Heart right ventricle (tissue), 16 donors: ENCODE measurements around the gene WDR86. TPM values are rescaled to one million over a fixed set of nuclear protein-coding genes. Genes with fewer than 3 reads are reported as not detected.

Experiments
- ATAC-seq, 8 donors: fragments of 200-7000 bp; cut with Tn5 transposase; one replicate each; pipeline ENCODE4 v1.9.1; 2020; ENCODE audit warnings: mild to moderate bottlenecking in 8 of 8, moderate library complexity in 8 of 8, moderate number of reproducible peaks in 1 of 8
- DNase-seq, 2 donors: peaks; one replicate each; pipeline ENCODE4 v3.0.0-alpha.2; 2020
- H3K27ac ChIP-seq, 10 donors: fragments of 200-600 bp; sonication (generic) in 2 of 10; one replicate each; pipeline versions ENCODE4 v1.5.0 to v1.8.0; 2020 to 2022; ENCODE audit warnings: mild to moderate bottlenecking in 3 of 10
- H3K27me3 ChIP-seq, 7 donors: fragments of 200-600 bp; one replicate each; pipeline ENCODE4 v1.8.0; 2021 to 2022; ENCODE audit warnings: mild to moderate bottlenecking in 2 of 7
- H3K36me3 ChIP-seq, 9 donors: fragments of 200-600 bp; sonication (generic) in 1 of 9; one replicate each; pipeline versions ENCODE4 v1.5.0 to v1.8.0; 2020 to 2022; ENCODE audit warnings: mild to moderate bottlenecking in 2 of 9
- H3K4me1 ChIP-seq, 9 donors: fragments of 200-600 bp; sonication (generic) in 1 of 9; one replicate each; pipeline versions ENCODE4 v1.5.0 to v1.8.0; 2020 to 2022; ENCODE audit warnings: mild to moderate bottlenecking in 4 of 9
- H3K4me3 ChIP-seq, 10 donors: fragments of 200-600 bp; sonication (generic) in 2 of 10; one replicate each; pipeline versions ENCODE4 v1.5.0 to v1.8.0; 2020 to 2022; ENCODE audit warnings: mild to moderate bottlenecking in 7 of 10, moderate library complexity in 2 of 10
- H3K9me3 ChIP-seq, 11 donors: fragments of 200-600 bp in 10 of 11; sonication (generic) in 2 of 11; one replicate each; pipeline versions ENCODE4 v1.5.0 to v1.8.0; 2013 to 2022; ENCODE audit warnings: mild to moderate bottlenecking in 2 of 11, control low read depth in 1 of 11, moderate library complexity in 1 of 11
- CTCF ChIP-seq, 9 donors: fragments of 200-600 bp; sonication (generic) in 2 of 9; IDR thresholded peaks; one replicate each; pipeline versions ENCODE4 v1.5.0 to v1.8.0; 2021 to 2022; ENCODE audit warnings: antibody characterized with exemption in 9 of 9, mild to moderate bottlenecking in 5 of 9, moderate library complexity in 1 of 9
- WGBS, 2 donors: extraction: QIAGEN DNeasy Blood & Tissue Kit; methylation state at CpG; one replicate each; pipeline ENCODE4 v1.1.7; 2013; ENCODE audit warnings: inconsistent platforms in 1 of 2; 5-methylcytosine and 5-hydroxymethylcytosine counted together
- intact Hi-C, 10 donors: fragments of 100-400 bp; cut with DNase I; formaldehyde crosslinking; loops; one replicate each; pipeline versions ENCODE4 v1.11.1 to v1.14.2; 2022
- polyA plus RNA-seq, 2 donors: library from polyadenylated mRNA; stranded (reverse); fragments of 200-250 nt; gene quantifications; one replicate each; pipeline ENCODE4 v1.2.3, GENCODE V29; 2013
- total RNA-seq, 10 donors: library from RNA; stranded (reverse); fragmentation: NEBNext Ultra II Directional in 3 of 10; extraction: Animal tissue kit (Norgen Biotek cat#: 25700) in 3 of 10; gene quantifications; one replicate each; pipeline versions ENCODE4 v1.2.1 to v1.2.4, GENCODE V29; 2021 to 2023
- donor health status: Arrhythmogenic right ventricular cardiomyopathy.
- donor health status: ischemic (EF 13 %, LVEDD 7.1; RV severe dilation, severe dysfunction).
- donor health status: healthy with polysubstance abuse.
- donor health status: DM: no; HTN: yes; CAD: no.
- donor health status: DM: no; HTN: no; CAD: no.
- donor health status: ischemic (EF 25% LVEDD 6.9; RV normal size, moderate dysfunction).
- donor health status: ischemic (EF 25% LVEDD 5.7; RV mildly dilated, moderate dysfunction).
- donor health status: healthy.
- donor health status: DM: yes; HTN: yes; CAD: no.
- donor health status: Ischemic cardiomyopathy.
- donor health status: ischemic (EF 35%, LVEDD 5.7; RV mildly dilated, moderate dysfunction).
- donor health status: nonischemic (EF 11% LVEDD 7.7; RV severe dilation, severe dysfunction).
- donor health status: DM: yes; HTN: yes; CAD: no.
- donor health status: PGD.
- donor health status: ischemic (EF 29% LVEDD 5.4; RV normal size, mild dysfunction).
- donor health status: nonischemic (EF 23%, LVEDD 6.1; RV moderate dilation, normal function).

Gene WDR86
- total and polyA plus RNA-seq, 12 donors: 0.15 to 0.52 (median 0.25) TPM; not detected in 3

GRCh38 chr7:151429237-151429559 lies 19.4 kb upstream of the WDR86 start:
- peaks cover 0 to 44% (median 9%) of the 10 kb centered on the region in 9 donors for H3K4me1 ChIP-seq
- no peak for TF ChIP-seq CTCF (IDR thresholded peaks at IDR 0.05)
- H3K4me3 ChIP-seq: no peak overlapping the region
- H3K27me3 ChIP-seq: peaks cover 0 to 15% (median 0%) of the 10 kb centered on the region in 7 donors
- no peaks in the 10 kb centered on the region for H3K9me3 ChIP-seq
- DNase-seq (no peak), ATAC-seq (no peak)
- peak overlapping the region in 1 of 10 donors; percentile 26 for H3K27ac ChIP-seq
- no peaks in the 10 kb centered on the region for H3K36me3 ChIP-seq
- WGBS, 2 donors: 96 to 98% methylated on average over 5 of the region's 5 CpGs
- intact Hi-C loops: no loop called here

- intact Hi-C loops: no loop called here
- Histone ChIP-seq H3K27me3 (peaks cover 0 to 15% (median 0%) of the 10 kb centered on the region in 7 donors), H3K27ac (peak overlapping the region in 1 of 10 donors; percentile 26), H3K9me3 (no peaks in the 10 kb centered on the region), H3K4me3 (no peak overlapping the region), H3K4me1 (peaks cover 0 to 44% (median 9%) of the 10 kb centered on the region in 9 donors), H3K36me3 (no peaks in the 10 kb centered on the region)
- peak in 1 of 8 donors; percentile 25 for ATAC-seq
- no peak for TF ChIP-seq CTCF (IDR thresholded peaks at IDR 0.05)
- no peak for DNase-seq
- 56 to 59% methylated on average over 13 of the region's 13 CpGs for WGBS, 2 donors
These were observed 18.8 kb upstream of the WDR86 start for GRCh38 chr7:151428378-151429236.

- H3K4me1 ChIP-seq: peaks cover 0 to 40% (median 9%) of the 10 kb centered on the region in 9 donors
- TF ChIP-seq CTCF (IDR thresholded peaks at IDR 0.05): no peak
- no peak overlapping the region for H3K4me3 ChIP-seq
- H3K27me3 ChIP-seq: peaks cover 0 to 20% (median 0%) of the 10 kb centered on the region in 7 donors
- H3K27ac ChIP-seq: peak overlapping the region in 1 of 10 donors; percentile 63
- DNase-seq (no peak), ATAC-seq (no peak)
- H3K36me3 ChIP-seq: no peaks in the 10 kb centered on the region
- 82 to 88% methylated on average over 10 of the region's 10 CpGs for WGBS, 2 donors
- intact Hi-C loops: no loop called here
- no peaks in the 10 kb centered on the region for H3K9me3 ChIP-seq
These were observed 18.0 kb upstream of the WDR86 start for GRCh38 chr7:151427705-151428377.

GRCh38 chr7:151426904-151427704 lies 17.3 kb upstream of the WDR86 start:
- no peak for DNase-seq
- peaks cover 0 to 3% (median 0%) of the 10 kb centered on the region in 11 donors for H3K9me3 ChIP-seq
- ATAC-seq: peak in 2 of 8 donors; percentile 3 to 17
- peak overlapping the region in 4 of 10 donors; percentile 7 to 63 (median 12) for H3K27ac ChIP-seq
- peaks cover 0 to 37% (median 9%) of the 10 kb centered on the region in 9 donors for H3K4me1 ChIP-seq
- no peak for TF ChIP-seq CTCF (IDR thresholded peaks at IDR 0.05)
- H3K27me3 ChIP-seq: peaks cover 0 to 20% (median 0%) of the 10 kb centered on the region in 7 donors
- H3K36me3 ChIP-seq: no peaks in the 10 kb centered on the region
- H3K4me3 ChIP-seq: peak overlapping the region in 2 of 10 donors; percentile 10 to 14
- WGBS, 2 donors: 84% methylated on average over 23 of the region's 23 CpGs
- intact Hi-C loops: no loop called here
